Esophagus squamous epithelium (tissue), 4 donors: ENCODE results near the gene SINHCAF.

Experiments
- CTCF ChIP-seq, 6 experiments: fragments of 450-650 bp in 4 of 6; fragments of 200-600 bp in 2 of 6; sonication (generic) in 2 of 6; IDR thresholded peaks; one replicate each; pipeline ENCODE4 v1.5.1; 2016 to 2019; ENCODE audit warnings: antibody characterized with exemption in 6 of 6, mild to moderate bottlenecking in 4 of 6, moderate library complexity in 4 of 6
- POLR2A ChIP-seq, 4 donors: fragments of 450-650 bp; IDR thresholded peaks; one replicate each; pipeline ENCODE4 v1.6.1; 2017; ENCODE audit warnings: antibody characterized with exemption in 4 of 4, mild to moderate bottlenecking in 4 of 4, moderate library complexity in 3 of 4

DNA sequence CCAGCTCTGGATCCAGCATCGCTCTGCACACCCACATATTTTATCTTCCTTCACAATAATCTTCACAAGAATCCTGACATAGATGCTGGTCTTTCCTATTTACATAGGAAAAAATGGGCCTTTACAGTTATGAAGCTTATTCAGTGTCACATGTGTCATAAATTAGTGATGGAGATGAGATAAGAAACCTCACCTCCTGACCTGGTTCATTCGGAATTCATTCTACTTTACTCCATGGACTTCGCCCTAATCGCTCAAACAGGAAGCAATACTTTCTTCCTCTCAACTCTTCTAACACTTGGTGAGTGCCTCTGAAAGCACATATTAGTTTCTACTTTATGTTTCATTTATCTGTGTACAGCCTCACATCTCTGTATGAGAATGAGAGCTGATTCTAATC, 12.0 kb upstream of the SINHCAF start:
- TF ChIP-seq CTCF (IDR thresholded peaks at IDR 0.05) (no peak), POLR2A (IDR thresholded peaks at IDR 0.05) (no peak)
